Activated CD4-positive, alpha-beta T cell treated with anti-CD3 and anti-CD28 coated beads for 36 hours (primary cell): Measurements from ENCODE around the gene LZTR1. TPM values are rescaled to one million over a fixed set of nuclear protein-coding genes. Genes with fewer than 3 reads are reported as not detected.
"Not testable (repeated sequence)": the region's sequence is repeated elsewhere in the genome, so short reads cannot be mapped to it uniquely, and the experiment has no call there.

ENCODE experiments used
- ATAC-seq: fragments of 200-7000 bp; cut with Tn5 transposase; one replicate; pipeline ENCODE4 v1.10.0; 2021; ENCODE audit warnings: mild to moderate bottlenecking, moderate library complexity
- CTCF ChIA-PET: fragments of 350-600 bp; sonication (Branson Sonifier 250); formaldehyde crosslinking; loops from one replicate; lab custom pipeline; 2021; ENCODE audit warnings: antibody characterized with exemption; lab: Charles Lee
- POLR2A ChIA-PET: fragments of 350-600 bp; sonication (Branson Sonifier 250); formaldehyde crosslinking; loops from one replicate; lab custom pipeline; 2021; ENCODE audit warnings: antibody characterized with exemption, inconsistent platforms; lab: Charles Lee
- DNase-seq: peaks from one replicate; pipeline ENCODE4 v3.0.0-alpha.2; 2020
- H3K27ac Mint-ChIP-seq: one replicate; pipeline ENCODE4 v1.8.0; 2021; ENCODE audit warnings: mixed read lengths
- H3K27me3 Mint-ChIP-seq: one replicate; pipeline ENCODE4 v1.8.0; 2021; ENCODE audit warnings: mixed read lengths
- H3K36me3 Mint-ChIP-seq: one replicate; pipeline ENCODE4 v1.8.0; 2021; ENCODE audit warnings: low read depth, mixed read lengths
- H3K4me1 Mint-ChIP-seq: one replicate; pipeline ENCODE4 v1.8.0; 2021; ENCODE audit warnings: mixed read lengths
- H3K4me3 Mint-ChIP-seq: one replicate; pipeline ENCODE4 v1.8.0; 2021; ENCODE audit warnings: mild to moderate bottlenecking, moderate library complexity, mixed read lengths
- H3K9me3 Mint-ChIP-seq: one replicate; pipeline ENCODE4 v1.8.0; 2021; ENCODE audit warnings: low read depth, mixed read lengths
- intact Hi-C, 2 experiments: fragments of 100-400 bp; cut with DNase I in 1 of 2; cut with micrococcal nuclease in 1 of 2; formaldehyde crosslinking; loops; one replicate each; pipeline versions ENCODE4 v1.14.2 to v1.15.1; 2022 to 2024; cut with DNase I, micrococcal nuclease
- total RNA-seq, 2 experiments: library from RNA; stranded (reverse); gene quantifications; one replicate each; pipeline ENCODE4 v1.2.3, GENCODE V29; 2021

The LZTR1 gene
- total RNA-seq, 2 experiments from 2014 or later: 31.9 to 40.5 TPM

DNA sequence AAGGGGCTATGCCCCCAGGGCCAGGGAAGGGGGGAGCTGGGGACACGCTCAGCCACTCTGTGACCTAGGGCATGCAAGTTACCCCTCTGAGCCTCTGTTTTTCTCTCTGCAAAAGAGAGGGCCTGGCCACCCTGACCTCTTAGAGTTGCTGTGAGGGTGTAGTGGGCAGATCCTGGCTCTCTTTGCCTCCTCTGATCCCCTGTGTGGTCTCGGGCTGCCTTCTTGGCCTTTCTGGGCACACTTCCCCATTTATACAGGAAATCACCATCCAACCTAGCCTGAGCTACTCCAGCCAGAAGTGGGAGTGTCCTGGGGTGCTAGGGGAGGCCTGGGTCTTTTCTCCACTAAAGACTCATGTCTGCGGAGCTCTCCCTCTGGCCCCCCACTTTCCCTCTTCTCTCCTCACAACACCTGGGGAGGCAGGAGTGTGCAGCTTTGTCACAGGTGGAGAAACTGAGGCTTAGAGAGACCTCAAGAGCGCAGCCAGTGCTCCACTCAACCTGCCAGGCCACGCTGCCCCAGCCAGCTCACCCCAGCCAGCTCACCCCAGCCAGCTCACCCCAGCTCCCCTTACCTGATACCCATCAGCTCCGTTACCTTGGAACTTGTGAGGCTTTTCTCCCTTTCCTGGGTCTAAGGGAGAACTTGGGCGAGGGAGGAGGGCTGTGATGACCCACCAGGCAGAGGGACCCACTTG lies 13.7 kb upstream of the LZTR1 start:
- DNase-seq: no peak
- Mint-ChIP-seq H3K9me3 (no peaks in the 10 kb centered on the region), H3K4me3 (no peak overlapping the region), H3K27me3 (peaks cover 7% of the 10 kb centered on the region), H3K36me3 (no peaks in the 10 kb centered on the region), H3K4me1 (peaks cover 6% of the 10 kb centered on the region), H3K27ac (no peak overlapping the region)
- ChIA-PET CTCF (interaction anchor here (1.2 kb wide), 1 partner anchor 14 kb away, joined by 4 read pairs; the partner anchor contains the start of gene LZTR1), POLR2A (no interaction called here)
- intact Hi-C loops: loop anchor here in 1 of 2 experiments (10.0 kb wide), 1 partner anchor 136 kb away; no protein-coding TSS in a partner anchor
- no peak for ATAC-seq

DNA sequence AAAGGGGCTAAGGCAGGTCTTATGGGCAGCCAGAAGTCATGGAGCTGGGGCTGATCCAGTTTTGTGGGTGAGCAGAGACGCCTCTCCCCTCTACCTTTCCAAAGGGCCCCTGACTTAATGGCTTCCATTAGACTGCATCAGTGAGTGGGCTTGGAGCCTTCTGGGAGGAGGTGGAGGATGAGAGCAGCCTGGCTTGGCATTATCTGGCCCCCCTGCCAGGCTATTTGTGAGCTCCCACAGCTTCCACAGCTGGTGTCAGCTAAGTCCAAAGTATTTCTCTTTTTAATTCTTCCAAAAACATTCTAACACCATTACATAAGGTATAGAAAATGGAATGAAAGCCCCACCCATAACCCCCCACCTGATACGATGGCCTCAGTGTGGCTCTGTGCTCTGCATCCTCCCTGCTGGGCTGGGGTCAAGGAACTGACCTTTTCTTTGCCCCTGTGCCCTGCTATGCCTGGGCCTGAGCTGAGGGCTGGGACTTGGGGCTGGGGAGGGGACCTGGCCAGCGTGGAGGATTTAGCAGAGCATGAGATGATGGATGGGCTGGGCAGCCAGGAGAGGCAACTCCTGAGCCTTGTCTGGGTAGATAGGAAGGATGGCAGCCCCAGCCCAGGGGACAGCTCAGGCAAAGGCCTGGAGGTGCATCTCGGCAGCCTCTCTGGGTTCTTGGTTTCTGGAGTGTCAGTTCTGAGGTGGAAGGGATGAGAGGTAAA lies 11.0 kb upstream of the LZTR1 start:
- H3K27ac Mint-ChIP-seq: no peak overlapping the region
- no peak overlapping the region for H3K4me3 Mint-ChIP-seq
- no peak for DNase-seq
- ChIA-PET CTCF (interaction anchor here (1.2 to 2.2 kb wide), 2 partner anchors 9 to 10 kb away, joined by 3 to 10 read pairs; no protein-coding TSS in a partner anchor), POLR2A (interaction anchor here (0.7 kb wide), 1 partner anchor 30 kb away, joined by 3 read pairs; no protein-coding TSS in a partner anchor)
- ATAC-seq: no peak
- no peaks in the 10 kb centered on the region for H3K9me3 Mint-ChIP-seq
- no peaks in the 10 kb centered on the region for H3K27me3 Mint-ChIP-seq
- intact Hi-C loops: no loop called here
- no peaks in the 10 kb centered on the region for H3K4me1 Mint-ChIP-seq
- H3K36me3 Mint-ChIP-seq: no peaks in the 10 kb centered on the region

DNA sequence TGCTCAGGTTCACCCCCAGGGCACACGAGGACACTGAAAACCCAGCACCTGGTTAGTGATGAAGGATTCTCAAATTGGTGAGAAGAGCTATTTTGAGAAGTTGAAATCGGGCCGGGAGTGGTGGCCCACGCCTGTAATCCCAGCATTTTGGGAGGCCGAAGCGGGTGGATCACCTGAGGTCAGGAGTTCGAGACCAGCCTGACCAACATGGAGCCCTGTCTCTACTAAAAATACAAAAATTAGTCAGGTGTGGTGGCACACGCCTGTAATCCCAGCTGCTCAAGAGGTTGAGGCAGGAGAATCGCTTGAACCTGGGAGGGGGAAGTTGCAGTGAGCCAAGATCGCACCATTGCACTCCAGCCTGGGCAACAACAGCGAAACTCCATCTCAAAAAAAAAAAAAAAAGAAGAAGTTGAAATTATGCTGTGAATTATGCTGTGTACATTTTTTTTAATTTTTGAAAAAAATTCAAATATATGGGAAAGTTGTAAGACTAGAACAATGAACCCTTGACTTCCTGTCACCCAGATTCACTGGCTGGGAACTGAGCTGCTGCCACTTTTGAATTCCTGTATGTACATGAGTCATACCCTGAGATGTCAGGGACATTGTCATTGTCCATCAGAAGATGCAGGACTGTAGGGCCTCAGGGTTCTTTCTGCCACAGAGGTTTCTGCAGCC lies 9.9 kb upstream of the LZTR1 start:
- ChIA-PET POLR2A (interaction anchor here (0.8 to 1.2 kb wide), 2 partner anchors 9 to 10 kb away, joined by 3 to 6 read pairs; partner anchors contain the start of gene LZTR1), CTCF (interaction anchor here (0.7 kb wide), 1 partner anchor 41 kb away, joined by 3 read pairs; no protein-coding TSS in a partner anchor)
- H3K9me3 Mint-ChIP-seq, H3K27ac Mint-ChIP-seq, H3K4me1 Mint-ChIP-seq, H3K27me3 Mint-ChIP-seq, H3K36me3 Mint-ChIP-seq, intact Hi-C loops, DNase-seq, H3K4me3 Mint-ChIP-seq, ATAC-seq: not testable (repeated sequence)

DNA sequence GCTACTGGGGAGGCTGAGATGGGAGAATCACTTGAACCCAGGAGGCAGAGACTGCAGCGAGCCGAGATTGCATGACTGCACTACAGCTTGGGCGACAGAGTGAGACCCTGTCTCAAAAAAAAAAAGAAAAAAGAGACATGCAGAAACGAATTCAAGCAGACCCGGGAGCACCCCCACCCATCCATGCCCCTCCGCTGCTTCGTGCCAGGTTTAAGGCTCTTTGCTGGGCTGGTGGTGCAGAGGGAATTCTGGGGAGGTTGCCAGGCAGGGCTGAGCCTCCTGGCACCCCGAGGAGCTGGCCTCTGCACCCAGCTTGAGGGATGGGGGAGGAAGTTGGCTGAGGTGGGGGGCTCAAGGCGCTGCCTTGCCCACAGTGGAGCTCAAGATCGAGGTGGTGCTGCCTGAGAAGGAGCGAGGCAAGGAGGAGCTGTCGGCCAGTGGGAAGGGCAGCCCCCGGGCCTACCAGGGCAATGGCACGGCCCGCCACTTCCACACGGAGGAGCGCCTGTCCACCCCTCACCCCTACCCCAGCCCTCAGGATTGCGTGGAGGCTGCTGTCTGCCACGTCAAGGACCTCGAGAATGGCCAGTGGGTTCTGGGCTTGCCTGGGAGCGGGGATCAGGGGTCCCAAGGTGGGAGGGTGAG lies 9.0 kb upstream of the LZTR1 start:
- no peak for DNase-seq
- ATAC-seq: no peak
- Mint-ChIP-seq H3K4me1 (no peaks in the 10 kb centered on the region), H3K9me3 (no peaks in the 10 kb centered on the region), H3K27ac (no peak overlapping the region), H3K36me3 (no peaks in the 10 kb centered on the region), H3K27me3 (no peaks in the 10 kb centered on the region), H3K4me3 (no peak overlapping the region)
- ChIA-PET POLR2A (interaction anchor here (0.8 to 1.2 kb wide), 2 partner anchors 8 to 9 kb away, joined by 3 to 6 read pairs; partner anchors contain the start of gene LZTR1), CTCF (interaction anchor here (0.7 to 1.0 kb wide), 2 partner anchors 42 kb away, joined by 3 read pairs; partner anchors contain the start of gene P2RX6)
- intact Hi-C loops: no loop called here

GRCh38 chr22:20973634-20974286 lies 8.3 kb upstream of the LZTR1 start:
- ATAC-seq (no peak), DNase-seq (no peak)
- no peaks in the 10 kb centered on the region for H3K27me3 Mint-ChIP-seq
- CTCF ChIA-PET: interaction anchor here (1.0 kb wide), 2 partner anchors 41 to 48 kb away, joined by 3 read pairs; partner anchors contain the start of gene P2RX6
- H3K9me3 Mint-ChIP-seq: peaks cover under 1% of the 10 kb centered on the region
- intact Hi-C loops: no loop called here
- H3K36me3 Mint-ChIP-seq: no peaks in the 10 kb centered on the region
- H3K27ac Mint-ChIP-seq: no peak overlapping the region
- POLR2A ChIA-PET: no interaction called here
- H3K4me1 Mint-ChIP-seq: no peaks in the 10 kb centered on the region
- H3K4me3 Mint-ChIP-seq: no peak overlapping the region

- no peak overlapping the region for H3K4me3 Mint-ChIP-seq
- H3K9me3 Mint-ChIP-seq: peaks cover 3% of the 10 kb centered on the region
- H3K4me1 Mint-ChIP-seq: peaks cover 5% of the 10 kb centered on the region
- H3K27ac Mint-ChIP-seq: no peak overlapping the region
- no peaks in the 10 kb centered on the region for H3K36me3 Mint-ChIP-seq
- ATAC-seq: no peak
- no peak for DNase-seq
- intact Hi-C loops: no loop called here
- POLR2A ChIA-PET: interaction anchor here (0.6 kb wide), 1 partner anchor 100 kb away, joined by 4 read pairs; no protein-coding TSS in a partner anchor
- CTCF ChIA-PET: interaction anchor here (1.0 kb wide), 1 partner anchor 49 kb away, joined by 3 read pairs; no protein-coding TSS in a partner anchor
- H3K27me3 Mint-ChIP-seq: no peaks in the 10 kb centered on the region
These were observed 7.7 kb upstream of the LZTR1 start for GRCh38 chr22:20974336-20974955.

DNA sequence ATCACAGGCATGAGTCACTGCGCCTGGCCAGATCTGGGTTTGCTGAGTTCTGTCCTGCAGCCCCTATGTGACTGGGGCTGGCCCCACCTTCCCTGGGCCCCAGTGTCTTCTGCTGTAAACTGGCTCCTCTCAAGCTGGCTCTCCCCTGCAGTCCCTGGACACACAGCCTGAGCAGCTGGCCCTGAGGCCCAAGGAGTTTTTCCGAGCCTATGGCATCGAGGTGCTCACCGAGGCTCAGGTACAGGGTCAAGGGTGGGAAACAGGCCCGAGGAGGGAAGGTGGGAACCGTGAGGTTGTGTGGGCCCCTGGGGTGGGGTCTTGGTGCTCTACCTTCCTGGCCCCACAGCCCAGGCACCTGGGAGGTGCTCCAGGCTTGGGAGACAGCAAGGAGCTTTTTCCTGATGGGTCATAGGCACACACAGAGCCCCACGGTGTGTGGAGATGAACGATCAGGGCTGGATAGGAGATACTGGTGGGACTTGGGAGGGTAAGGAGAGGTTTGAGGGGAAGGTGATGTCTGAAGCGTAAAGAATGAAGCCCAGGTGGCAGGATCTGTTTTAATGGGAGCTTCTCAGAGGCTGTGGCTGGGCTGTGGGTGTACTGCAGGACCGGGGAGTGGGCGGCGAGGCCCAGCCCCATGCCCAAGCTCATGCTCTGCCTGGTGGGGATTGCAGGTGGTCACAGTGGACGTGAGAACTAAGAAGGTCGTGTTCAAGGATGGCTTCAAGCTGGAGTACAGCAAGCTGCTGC lies 6.4 kb upstream of the LZTR1 start:
- H3K9me3 Mint-ChIP-seq: peaks cover 3% of the 10 kb centered on the region
- intact Hi-C loops: no loop called here
- no peak for DNase-seq
- H3K4me3 Mint-ChIP-seq: no peak overlapping the region
- ChIA-PET CTCF (interaction anchor here (0.5 kb wide), 1 partner anchor 56 kb away, joined by 3 read pairs; no protein-coding TSS in a partner anchor), POLR2A (interaction anchor here (0.7 kb wide), 1 partner anchor 39 kb away, joined by 3 read pairs; no protein-coding TSS in a partner anchor)
- no peak for ATAC-seq
- H3K27ac Mint-ChIP-seq: no peak overlapping the region
- no peaks in the 10 kb centered on the region for H3K36me3 Mint-ChIP-seq
- H3K4me1 Mint-ChIP-seq: peaks cover 18% of the 10 kb centered on the region
- no peaks in the 10 kb centered on the region for H3K27me3 Mint-ChIP-seq

DNA sequence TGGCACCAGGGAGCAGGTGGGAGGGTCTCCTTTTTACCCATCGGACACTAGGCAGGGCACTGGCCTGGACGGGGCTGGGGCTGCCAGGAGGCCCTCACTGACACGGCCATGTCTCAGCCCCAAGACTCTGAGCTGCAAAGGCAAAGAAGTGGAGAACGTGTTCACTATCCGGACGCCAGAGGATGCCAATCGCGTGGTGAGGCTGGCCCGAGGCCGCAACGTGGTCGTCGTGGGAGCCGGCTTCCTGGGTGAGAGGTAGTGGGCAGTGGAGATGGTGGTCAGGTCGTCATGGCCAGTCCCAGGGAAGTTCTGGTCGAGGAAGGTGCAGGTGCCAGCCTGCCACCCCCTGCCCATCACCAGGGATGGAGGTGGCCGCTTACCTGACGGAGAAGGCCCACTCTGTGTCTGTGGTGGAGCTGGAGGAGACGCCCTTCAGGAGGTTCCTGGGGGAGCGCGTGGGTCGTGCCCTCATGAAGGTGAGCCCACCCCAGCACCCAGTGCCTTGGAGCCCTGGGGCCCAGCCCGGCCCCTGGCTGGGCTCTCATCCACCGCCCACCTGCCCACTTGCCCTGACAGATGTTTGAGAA lies 5.7 kb upstream of the LZTR1 start:
- Mint-ChIP-seq H3K27me3 (no peaks in the 10 kb centered on the region), H3K4me3 (no peak overlapping the region), H3K4me1 (peaks cover 25% of the 10 kb centered on the region), H3K27ac (no peak overlapping the region), H3K9me3 (peaks cover 3% of the 10 kb centered on the region), H3K36me3 (no peaks in the 10 kb centered on the region)
- DNase-seq (no peak), ATAC-seq (no peak)
- CTCF ChIA-PET: interaction anchor here (0.5 kb wide), 1 partner anchor 57 kb away, joined by 3 read pairs; no protein-coding TSS in a partner anchor
- intact Hi-C loops: no loop called here
- POLR2A ChIA-PET: no interaction called here

DNA sequence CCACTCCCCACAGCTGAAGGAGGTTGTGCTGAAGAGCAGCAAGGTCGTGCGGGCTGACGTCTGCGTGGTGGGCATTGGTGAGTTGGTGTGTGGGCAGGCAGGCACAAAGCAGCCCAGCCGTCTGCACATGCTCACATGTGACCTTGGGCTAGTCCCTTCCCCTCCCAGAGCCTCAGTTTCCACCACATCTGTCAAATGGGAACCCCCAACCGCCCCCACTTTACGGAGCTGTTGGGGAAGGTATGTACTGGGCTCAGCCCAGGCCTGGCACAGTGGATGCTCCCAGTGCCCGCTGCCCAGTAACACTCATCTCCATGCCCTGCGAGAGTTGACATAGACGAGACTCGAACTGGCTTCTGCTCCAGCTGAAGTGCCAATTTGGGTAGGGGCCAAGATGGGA lies 5.1 kb upstream of the LZTR1 start:
- intact Hi-C loops: no loop called here
- DNase-seq: no peak
- H3K27me3 Mint-ChIP-seq: no peaks in the 10 kb centered on the region
- H3K4me3 Mint-ChIP-seq: no peak overlapping the region
- POLR2A ChIA-PET: no interaction called here
- peaks cover 3% of the 10 kb centered on the region for H3K9me3 Mint-ChIP-seq
- ATAC-seq: no peak
- H3K4me1 Mint-ChIP-seq: peaks cover 27% of the 10 kb centered on the region
- CTCF ChIA-PET: no interaction called here
- no peak overlapping the region for H3K27ac Mint-ChIP-seq
- H3K36me3 Mint-ChIP-seq: no peaks in the 10 kb centered on the region
